Adrenal gland (tissue), 12 donors: ENCODE measurements around the gene UAP1. TPM values are rescaled to one million over a fixed set of nuclear protein-coding genes. Genes with fewer than 3 reads are reported as not detected.

Experiments
- DNase-seq, 7 donors: peaks; one replicate each; pipeline ENCODE4 v3.0.0-alpha.2; 2019 to 2020
- H3K27ac ChIP-seq, 5 donors: fragments of 200-600 bp; sonication (generic) in 4 of 5; 1 replicate in 3 of 5; 2 replicates in 2 of 5; pipeline versions ENCODE4 v1.5.1 to v1.8.0; 2016 to 2020; ENCODE audit warnings: mild to moderate bottlenecking in 1 of 5
- H3K27me3 ChIP-seq: fragments of 200-600 bp; 2 replicates; pipeline ENCODE4 v1.8.0; 2021
- H3K36me3 ChIP-seq, 2 donors: fragments of 200-600 bp; replicated peaks in 1 of 2; 1 replicate in 1 of 2; 2 replicates in 1 of 2; pipeline versions ENCODE4 v1.5.1 to v1.8.0; 2018 to 2022
- H3K4me1 ChIP-seq, 2 donors: fragments of 200-600 bp; replicated peaks in 1 of 2; 1 replicate in 1 of 2; 2 replicates in 1 of 2; pipeline versions ENCODE4 v1.5.1 to v1.8.0; 2018 to 2021
- H3K4me3 ChIP-seq, 4 donors: fragments of 200-600 bp; sonication (generic) in 3 of 4; one replicate each; pipeline ENCODE4 v1.5.1; 2016 to 2018
- H3K9me3 ChIP-seq, 3 donors: fragments of 200-600 bp; sonication (generic) in 1 of 3; replicated peaks in 1 of 3; 1 replicate in 2 of 3; 2 replicates in 1 of 3; pipeline versions ENCODE4 v1.5.1 to v1.8.0; 2016 to 2021
- POLR2A ChIP-seq, 2 donors: fragments of 450-650 bp; IDR thresholded peaks; one replicate each; pipeline ENCODE4 v1.6.1; 2017; ENCODE audit warnings: antibody characterized with exemption in 2 of 2, mild to moderate bottlenecking in 2 of 2, moderate library complexity in 1 of 2
- WGBS, 4 donors: extraction: QIAGEN DNeasy Blood & Tissue Kit in 2 of 4; methylation state at CpG; one replicate each; pipeline versions ENCODE4 v1.1.5 to v1.1.7; 2013 to 2017; 5-methylcytosine and 5-hydroxymethylcytosine counted together
- intact Hi-C, 2 donors: fragments of 100-400 bp; cut with DNase I; formaldehyde crosslinking; loops; one replicate each; pipeline versions ENCODE4 v1.14.1 to v1.15.0; 2022 to 2023
- polyA plus RNA-seq, 3 donors: library from polyadenylated mRNA; stranded (reverse); fragments of 200-250 nt in 2 of 3; fragments of 350-450 nt in 1 of 3; fragmentation: Illumina TruSeq in 1 of 3; extraction: RNeasy Lipid Tissue Mini Kit (QIAGEN cat#74804) in 1 of 3; gene quantifications; one replicate each; pipeline ENCODE4 v1.2.3, GENCODE V29; 2013 to 2014
- total RNA-seq, 9 donors: library from RNA; depleted of rRNA in 4 of 9; stranded (reverse); fragments of >200 nt in 4 of 9; fragments of 120-200 nt in 1 of 9; fragmentation: NEBNext Ultra II Directional in 1 of 9; extraction: Animal tissue kit (Norgen Biotek cat#: 25700) in 1 of 9; gene quantifications; one replicate each; pipeline versions ENCODE4 v1.1.0 to v1.2.4, GENCODE V29; 2013 to 2023
- TF ChIP-seq, protein P1 (sequence below), 6 experiments: fragments of 450-650 bp in 4 of 6; fragments of 200-600 bp in 2 of 6; sonication (generic) in 1 of 6; IDR thresholded peaks; 1 replicate in 5 of 6; 2 replicates in 1 of 6; pipeline versions ENCODE4 v1.5.1 to v1.8.0; 2016 to 2021; ENCODE audit warnings: antibody characterized with exemption in 6 of 6, mild to moderate bottlenecking in 2 of 6, moderate library complexity in 1 of 6
- donor health status: healthy with polysubstance abuse.
- donor health status: Bipolar disorder and iron deficiency.
- donor health status: DM: yes; HTN: yes; CAD: no.
- donor health status: DM: no; HTN: no; CAD: no.
- donor health status: DM: no; HTN: no; CAD: no.
- donor health status: DM: yes; HTN: yes; CAD: no.

The UAP1 gene
- total and polyA plus RNA-seq, 12 donors: 43.6 to 119 (median 73.3) TPM

DNA sequence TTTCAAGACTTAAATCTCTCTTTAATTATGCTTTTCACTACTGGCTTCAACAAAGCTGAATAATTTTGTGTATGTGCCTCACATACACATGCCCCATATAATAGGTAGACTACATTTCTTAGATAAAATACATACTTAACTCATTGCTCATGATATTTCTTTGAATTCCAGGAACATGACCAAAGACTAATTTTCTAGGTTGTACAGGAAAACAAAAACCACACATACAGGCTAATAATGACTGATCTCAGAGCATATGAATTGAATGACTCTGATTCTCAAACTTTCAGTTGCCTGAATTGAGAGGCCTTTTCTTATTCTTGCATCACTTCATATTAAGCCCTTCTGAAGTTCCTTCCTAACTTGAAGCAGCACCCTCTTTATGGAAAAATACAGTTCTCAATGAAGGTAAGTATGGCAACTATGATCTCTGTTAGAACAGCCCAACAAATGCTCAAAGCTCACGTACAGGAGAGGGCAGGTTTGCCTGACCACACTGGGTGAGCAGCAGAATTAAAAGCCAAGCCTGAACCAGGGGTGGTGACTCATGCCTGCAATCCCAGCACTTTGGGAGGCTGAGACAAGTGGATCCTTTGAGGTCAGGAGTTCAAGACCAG lies 22.6 kb upstream of the UAP1 start:
- no peak for TF ChIP-seq POLR2A (IDR thresholded peaks at IDR 0.05)
- TF ChIP-seq, protein P1, sequence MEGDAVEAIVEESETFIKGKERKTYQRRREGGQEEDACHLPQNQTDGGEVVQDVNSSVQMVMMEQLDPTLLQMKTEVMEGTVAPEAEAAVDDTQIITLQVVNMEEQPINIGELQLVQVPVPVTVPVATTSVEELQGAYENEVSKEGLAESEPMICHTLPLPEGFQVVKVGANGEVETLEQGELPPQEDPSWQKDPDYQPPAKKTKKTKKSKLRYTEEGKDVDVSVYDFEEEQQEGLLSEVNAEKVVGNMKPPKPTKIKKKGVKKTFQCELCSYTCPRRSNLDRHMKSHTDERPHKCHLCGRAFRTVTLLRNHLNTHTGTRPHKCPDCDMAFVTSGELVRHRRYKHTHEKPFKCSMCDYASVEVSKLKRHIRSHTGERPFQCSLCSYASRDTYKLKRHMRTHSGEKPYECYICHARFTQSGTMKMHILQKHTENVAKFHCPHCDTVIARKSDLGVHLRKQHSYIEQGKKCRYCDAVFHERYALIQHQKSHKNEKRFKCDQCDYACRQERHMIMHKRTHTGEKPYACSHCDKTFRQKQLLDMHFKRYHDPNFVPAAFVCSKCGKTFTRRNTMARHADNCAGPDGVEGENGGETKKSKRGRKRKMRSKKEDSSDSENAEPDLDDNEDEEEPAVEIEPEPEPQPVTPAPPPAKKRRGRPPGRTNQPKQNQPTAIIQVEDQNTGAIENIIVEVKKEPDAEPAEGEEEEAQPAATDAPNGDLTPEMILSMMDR (IDR thresholded peaks at IDR 0.05): no peak
- Histone ChIP-seq H3K4me1 (no peaks in the 10 kb centered on the region), H3K4me3 (no peak overlapping the region), H3K27me3 (no peaks in the 10 kb centered on the region), H3K27ac (no peak overlapping the region), H3K36me3 (no peaks in the 10 kb centered on the region), H3K9me3 (no peaks in the 10 kb centered on the region)
- no peak for DNase-seq
- WGBS, 4 donors: 86 to 100% (median 94%) methylated on average over 1 of the region's 1 CpG
- intact Hi-C loops: no loop called here

DNA sequence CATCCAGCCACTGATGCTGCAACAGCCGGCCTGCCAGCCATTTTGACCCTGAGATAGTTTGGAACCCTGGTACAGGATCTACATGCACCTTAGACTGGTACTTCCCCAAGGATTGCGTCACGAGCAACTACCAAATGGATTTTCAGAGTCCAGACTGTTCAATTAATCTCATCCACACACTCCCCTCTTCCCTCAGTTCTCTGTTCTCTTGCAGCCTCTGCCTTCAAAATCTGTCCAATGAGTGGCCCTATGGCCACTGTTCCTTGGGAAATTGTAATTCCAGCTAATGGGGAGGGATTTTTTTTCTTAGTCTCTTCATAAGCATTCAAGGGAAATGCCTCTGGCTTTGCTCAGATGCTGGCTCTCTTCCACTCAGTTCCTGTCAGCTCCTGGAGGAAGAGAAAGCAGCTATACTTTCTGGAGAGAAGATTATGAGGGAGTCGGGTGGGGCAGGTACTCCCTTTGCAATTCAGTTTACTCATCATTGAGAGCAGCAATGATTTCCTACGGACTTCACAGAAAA lies 19.8 kb upstream of the UAP1 start:
- Histone ChIP-seq H3K27ac (peak overlapping the region in 1 of 5 donors; percentile 51), H3K4me3 (no peak overlapping the region), H3K27me3 (no peaks in the 10 kb centered on the region), H3K36me3 (no peaks in the 10 kb centered on the region), H3K4me1 (no peaks in the 10 kb centered on the region), H3K9me3 (no peaks in the 10 kb centered on the region)
- intact Hi-C loops: no loop called here
- WGBS, 4 donors: 66 to 85% (median 69%) methylated on average over 5 of the region's 5 CpGs
- peak in 3 of 7 donors; percentile 30 to 46 (median 33) for DNase-seq
- TF ChIP-seq, protein P1 (IDR thresholded peaks at IDR 0.05): no peak
- TF ChIP-seq POLR2A (IDR thresholded peaks at IDR 0.05): no peak

GRCh38 chr1:162543228-162543627 lies 18.3 kb upstream of the UAP1 start:
- H3K4me1 ChIP-seq: no peaks in the 10 kb centered on the region
- DNase-seq: no peak
- no peak overlapping the region for H3K4me3 ChIP-seq
- intact Hi-C loops: no loop called here
- H3K9me3 ChIP-seq: no peaks in the 10 kb centered on the region
- no peak overlapping the region for H3K27ac ChIP-seq
- TF ChIP-seq, protein P1 (IDR thresholded peaks at IDR 0.05): no peak
- no peak for TF ChIP-seq POLR2A (IDR thresholded peaks at IDR 0.05)
- WGBS, 4 donors: 93 to 100% (median 96%) methylated on average over 3 of the region's 3 CpGs
- no peaks in the 10 kb centered on the region for H3K27me3 ChIP-seq
- H3K36me3 ChIP-seq: no peaks in the 10 kb centered on the region

DNA sequence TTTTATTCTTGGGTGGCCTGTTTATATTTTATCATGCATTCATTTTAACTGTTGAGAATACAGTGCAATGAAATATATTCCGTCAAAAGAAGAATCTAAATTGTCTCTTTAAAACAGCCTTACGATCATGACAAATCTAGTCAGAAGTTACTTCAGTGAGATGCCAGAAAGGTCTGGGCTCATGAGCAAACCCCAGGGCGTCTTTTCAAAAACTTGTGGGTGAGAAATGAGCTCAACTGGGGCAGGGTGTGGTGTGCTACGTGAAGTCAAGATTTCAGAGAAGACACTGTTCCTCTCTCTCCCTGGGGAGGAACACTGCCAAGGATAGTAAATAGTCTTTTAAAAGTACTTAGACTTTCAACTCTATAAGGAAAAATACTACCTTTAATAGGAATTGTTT lies 13.4 kb upstream of the UAP1 start:
- no peak overlapping the region for H3K27ac ChIP-seq
- 82 to 85% (median 84%) methylated on average over 4 of the region's 4 CpGs for WGBS, 4 donors
- no peak for DNase-seq
- H3K27me3 ChIP-seq: no peaks in the 10 kb centered on the region
- TF ChIP-seq POLR2A (IDR thresholded peaks at IDR 0.05): no peak
- TF ChIP-seq, protein P1 (IDR thresholded peaks at IDR 0.05): no peak
- H3K4me1 ChIP-seq: peaks cover 11 to 14% of the 10 kb centered on the region in 2 donors
- H3K4me3 ChIP-seq: no peak overlapping the region
- intact Hi-C loops: no loop called here
- H3K9me3 ChIP-seq: no peaks in the 10 kb centered on the region
- no peaks in the 10 kb centered on the region for H3K36me3 ChIP-seq
